ENCODE results near the gene PLPP4.

Gene PLPP4

GRCh38 chr10:120457431-120458172, 575 bp downstream of the PLPP4 start:
- ATAC-seq, result no peak

GRCh38 chr10:120458432-120458831, 1.4 kb downstream of the PLPP4 start:
- ATAC-seq, result no peak

GRCh38 chr10:120459185-120459584, 2.2 kb downstream of the PLPP4 start:
- ATAC-seq, result no peak

GRCh38 chr10:120460186-120460585, 3.2 kb downstream of the PLPP4 start:
- no peak for ATAC-seq

- ATAC-seq, result no peak
Measured at GRCh38 chr10:120460776-120461175, 3.7 kb downstream of the PLPP4 start.

- ATAC-seq, result no peak
Measured at GRCh38 chr10:120462018-120462682, 5.1 kb downstream of the PLPP4 start.

GRCh38 chr10:120465138-120465537, 8.1 kb downstream of the PLPP4 start:
- ATAC-seq, result no peak

- no peak for ATAC-seq
Measured at GRCh38 chr10:120466006-120466405, 9.0 kb downstream of the PLPP4 start.

GRCh38 chr10:120473593-120473992, 16.6 kb downstream of the PLPP4 start:
- no peak for ATAC-seq

GRCh38 chr10:120474956-120475355, 17.9 kb downstream of the PLPP4 start:
- ATAC-seq, result no peak

GRCh38 chr10:120475844-120476791, 19.1 kb downstream of the PLPP4 start:
- no peak for ATAC-seq

- ATAC-seq, result no peak
Measured at GRCh38 chr10:120477021-120477742, 20.2 kb downstream of the PLPP4 start.

- ATAC-seq, result no peak
Measured at GRCh38 chr10:120477743-120478141, 20.7 kb downstream of the PLPP4 start.

GRCh38 chr10:120478386-120478785, 21.4 kb downstream of the PLPP4 start:
- no peak for ATAC-seq

- ATAC-seq, result no peak
Measured at GRCh38 chr10:120479506-120479905, 22.5 kb downstream of the PLPP4 start.

- no peak for ATAC-seq
Measured at GRCh38 chr10:120480065-120480600, 23.1 kb downstream of the PLPP4 start.

- ATAC-seq, result no peak
Measured at GRCh38 chr10:120480848-120481247, 23.8 kb downstream of the PLPP4 start.

- no peak for ATAC-seq
Measured at GRCh38 chr10:120483006-120483405, 26.0 kb downstream of the PLPP4 start.

- no peak for ATAC-seq
Measured at GRCh38 chr10:120483651-120484301, 26.7 kb downstream of the PLPP4 start.

- no peak for ATAC-seq
Measured at GRCh38 chr10:120485946-120486345, 28.9 kb downstream of the PLPP4 start.

GRCh38 chr10:120486671-120487205, 29.7 kb downstream of the PLPP4 start:
- no peak for ATAC-seq
